ENCODE data around the gene HECW1.

GRCh38 chr7:43124388-43124787 is 11.9 kb downstream of the HECW1 start:
- TF ChIP-seq EZH2 (IDR thresholded peaks at IDR 0.05; ENCODE audit: insufficient read depth, poor library complexity, severe bottlenecking) (no peak), EZH2phosphoT487 (IDR thresholded peaks at IDR 0.05; ENCODE audit: insufficient read depth, low read depth) (no peak)
